GM21786 (cell line): ENCODE data around the gene KIAA1210.
A peak's percentile ranks its signal among the peaks of the same experiment; 100 is the strongest.

Experiments
- ATAC-seq: cut with Tn5 transposase; IDR thresholded peaks from one replicate; pipeline ENCODE4 v1.9.1; 2021; ENCODE audit not compliant: unreplicated experiment

The KIAA1210 gene

GRCh38 chrX:119127650-119128049 lies at the start of gene KIAA1210:
TSS of gene KIAA1210 (minus strand) at chrX:119127812. CDS start at chrX:119123642, 4,170 bp downstream.
- no peak for ATAC-seq

DNA sequence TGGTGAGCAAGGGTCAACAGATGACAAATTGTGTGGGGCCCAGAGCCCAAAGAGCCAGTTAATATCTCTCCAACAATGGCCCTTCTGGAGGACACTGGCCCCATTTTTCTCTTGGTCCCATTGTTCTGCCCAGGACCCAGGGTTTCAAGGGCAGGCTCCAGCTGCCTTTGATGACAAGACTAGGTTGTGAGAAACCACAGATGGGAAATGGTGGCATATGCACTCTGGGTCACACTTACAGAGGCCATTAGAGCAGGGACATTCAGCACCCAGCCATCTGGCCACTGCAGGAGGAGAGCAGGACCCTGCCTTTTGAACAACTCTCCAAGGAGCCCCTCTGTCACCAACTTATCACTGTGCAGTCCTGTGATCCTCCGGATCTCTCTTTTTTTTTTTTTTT lies 49.7 kb upstream of the KIAA1210 start:
- no peak for ATAC-seq

- ATAC-seq: no peak
These were observed 47.3 kb upstream of the KIAA1210 start for GRCh38 chrX:119174900-119175299.

- ATAC-seq: no peak
These were observed 40.5 kb upstream of the KIAA1210 start for GRCh38 chrX:119168104-119168503.

- no peak for ATAC-seq
These were observed 30.6 kb upstream of the KIAA1210 start for GRCh38 chrX:119158226-119158625.

- ATAC-seq: no peak
These were observed 28.6 kb upstream of the KIAA1210 start for GRCh38 chrX:119156241-119156640.

DNA sequence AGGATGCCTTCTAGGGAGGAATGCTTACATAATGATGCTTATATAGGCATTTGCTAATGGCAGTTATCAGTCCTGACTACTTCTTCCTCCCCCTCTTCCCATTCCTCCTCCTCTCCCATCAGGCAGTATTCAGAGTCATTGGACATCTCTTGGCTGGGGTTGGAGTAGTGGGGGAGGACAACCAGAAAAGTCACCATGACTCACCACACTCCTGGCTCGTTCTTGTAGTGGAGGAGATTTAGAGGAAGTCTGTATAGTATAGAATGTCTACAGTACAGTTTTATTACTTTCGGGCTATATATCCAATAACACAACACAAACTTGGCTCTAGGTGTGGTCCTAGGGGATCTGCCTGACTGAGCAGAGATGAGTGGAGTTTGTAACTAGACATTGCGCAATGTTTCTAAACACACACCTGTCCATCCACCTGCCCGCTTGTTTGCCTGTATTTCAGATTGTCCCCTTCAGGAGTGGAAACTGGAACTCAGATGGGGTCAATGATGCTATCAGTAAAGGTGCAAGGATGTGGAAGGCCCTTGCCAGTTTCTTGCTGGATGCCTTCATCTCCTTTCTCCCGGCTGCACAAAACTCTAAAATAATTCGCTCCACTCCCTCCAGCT lies 27.9 kb upstream of the KIAA1210 start:
- no peak for ATAC-seq

- no peak for ATAC-seq
These were observed 23.4 kb upstream of the KIAA1210 start for GRCh38 chrX:119151051-119151380.

- ATAC-seq: no peak
These were observed 22.8 kb upstream of the KIAA1210 start for GRCh38 chrX:119150163-119151050.

DNA sequence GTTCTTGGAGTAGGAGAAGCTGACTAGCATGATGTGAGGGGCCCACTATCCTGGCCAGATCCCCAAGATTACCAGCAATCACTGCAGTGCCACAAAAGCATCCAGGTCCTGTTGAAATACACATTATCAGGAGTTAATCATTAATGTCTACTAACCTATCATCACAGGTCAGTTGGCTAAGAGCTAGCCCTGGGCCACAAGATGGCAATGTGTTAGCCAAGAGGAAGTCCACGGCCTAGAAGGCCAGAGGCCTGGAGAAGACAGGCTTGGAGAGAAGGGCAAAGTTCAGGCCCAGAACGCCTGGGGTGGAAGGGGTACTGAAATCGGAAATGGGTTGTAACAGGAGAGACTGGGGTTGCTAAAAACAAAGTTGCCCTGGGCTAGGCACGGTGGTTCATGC lies 19.9 kb upstream of the KIAA1210 start:
- no peak for ATAC-seq

DNA sequence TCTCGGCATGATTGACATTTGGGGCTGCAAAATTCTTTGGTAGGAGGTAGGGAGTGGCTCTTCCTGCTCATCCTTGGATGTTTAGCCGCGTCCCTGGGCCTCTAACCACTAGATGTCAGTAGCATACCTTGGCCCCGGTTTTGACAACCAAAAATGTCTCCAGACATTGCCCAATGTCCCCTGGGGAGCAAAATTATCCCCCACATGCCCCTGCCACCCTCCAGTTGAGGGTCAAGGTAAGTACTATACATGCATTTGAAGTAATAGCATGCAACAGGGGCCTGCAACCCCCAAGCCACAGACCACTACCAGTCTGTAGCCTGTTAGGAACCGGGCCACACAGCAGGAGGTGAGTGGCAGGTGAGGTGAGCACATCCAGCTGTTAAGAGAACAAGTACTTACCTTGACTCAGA lies 17.6 kb upstream of the KIAA1210 start:
- ATAC-seq: no peak

DNA sequence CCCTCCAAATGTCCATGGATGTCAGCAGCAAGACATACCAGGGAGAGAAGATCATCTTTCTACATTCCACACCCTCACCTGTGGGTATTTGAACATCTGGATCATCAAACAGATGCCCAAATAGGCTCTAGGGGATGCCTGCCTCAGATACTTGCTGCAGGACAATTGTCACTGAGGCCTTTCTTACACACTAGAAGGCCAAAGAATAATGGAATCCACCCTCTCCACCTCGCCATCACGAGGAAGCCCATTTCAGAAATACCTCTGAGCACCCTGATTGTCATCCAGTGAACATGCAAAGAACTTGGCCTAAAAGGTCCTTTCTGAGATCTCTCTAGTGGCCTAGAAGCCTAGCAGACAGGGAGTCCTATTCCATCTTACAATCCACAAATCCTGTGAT lies 6.9 kb upstream of the KIAA1210 start:
- no peak for ATAC-seq

DNA sequence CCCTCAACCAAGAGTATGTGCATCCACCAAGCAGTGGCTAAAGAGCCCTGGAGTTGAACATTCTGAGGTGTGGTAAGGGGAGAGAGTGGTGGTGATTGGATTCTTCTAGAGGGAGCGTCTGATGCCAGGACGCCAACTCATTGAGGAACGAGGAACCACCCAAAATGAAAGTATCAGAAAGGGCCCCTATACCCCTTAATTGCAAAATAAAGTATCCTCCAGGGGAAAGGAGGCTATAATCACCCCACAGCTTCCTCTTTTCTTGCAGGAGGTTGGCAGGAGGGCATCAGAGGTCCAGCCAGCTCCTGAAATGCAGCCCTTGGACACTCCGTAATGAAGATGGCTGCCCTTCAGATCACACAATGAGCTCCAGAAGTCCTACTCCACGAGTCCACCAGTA lies 5.3 kb upstream of the KIAA1210 start:
- no peak for ATAC-seq

DNA sequence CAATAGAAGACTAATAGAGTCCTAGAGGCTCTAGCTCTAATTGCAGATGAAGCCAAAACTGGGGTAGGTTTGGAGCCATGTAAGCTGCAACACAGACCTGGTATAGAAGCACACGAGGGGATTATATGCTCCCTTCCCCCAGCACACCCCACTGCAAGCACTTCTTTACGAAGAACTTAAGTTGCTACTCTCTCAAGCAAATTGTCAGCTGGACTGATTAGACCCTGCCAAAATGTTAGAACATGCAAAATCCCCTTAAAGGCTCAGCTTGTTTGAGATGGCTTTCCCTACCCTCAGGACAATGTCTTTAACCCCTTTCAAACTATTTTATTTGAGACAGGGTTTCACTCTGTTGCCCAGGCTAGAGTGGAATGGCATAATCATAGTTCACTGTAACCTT lies 4.7 kb upstream of the KIAA1210 start:
- ATAC-seq: no peak

GRCh38 chrX:119130911-119131310 lies 3.3 kb upstream of the KIAA1210 start:
- no peak for ATAC-seq

DNA sequence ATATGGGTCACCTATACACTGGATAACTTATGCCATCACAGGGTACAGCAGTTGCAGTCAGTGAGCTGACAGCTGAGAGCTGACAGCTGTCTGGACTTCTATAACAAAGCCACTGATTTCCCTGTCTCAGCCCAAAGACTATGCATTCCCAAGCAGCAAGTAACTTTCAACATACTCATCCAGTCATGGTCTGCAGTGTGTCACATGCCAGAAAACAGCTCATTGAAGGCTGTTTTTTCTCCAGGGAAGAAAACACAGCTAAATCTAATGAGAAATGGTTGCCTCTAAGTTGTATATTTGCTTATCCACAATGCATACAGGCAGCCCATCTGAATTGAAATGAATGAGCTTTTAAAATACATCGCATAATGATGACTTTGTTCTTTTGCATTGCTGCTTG lies 6.3 kb downstream of the KIAA1210 start:
- no peak for ATAC-seq

- peak; percentile 84 for ATAC-seq
These were observed 8.7 kb downstream of the KIAA1210 start for GRCh38 chrX:119118780-119119395.

DNA sequence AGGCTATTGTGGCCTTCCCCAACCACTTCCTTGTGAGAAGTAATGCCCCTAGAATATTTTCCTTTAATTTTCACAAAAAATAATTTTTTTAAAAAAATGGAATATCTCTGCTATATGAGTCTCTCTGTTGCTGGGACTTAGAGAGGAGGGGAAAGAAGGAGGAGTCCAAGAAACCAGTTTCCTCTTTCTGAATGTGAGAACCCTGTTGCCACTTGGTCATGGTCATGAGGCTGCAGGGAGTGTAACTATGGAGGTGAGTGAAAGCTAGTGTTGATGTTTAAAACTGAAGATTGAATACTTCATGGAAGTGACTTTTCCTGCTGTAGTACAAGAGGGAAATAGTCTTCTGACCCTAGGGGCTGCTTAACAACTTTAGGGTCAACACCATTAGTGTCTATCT lies 20.4 kb downstream of the KIAA1210 start:
- no peak for ATAC-seq

DNA sequence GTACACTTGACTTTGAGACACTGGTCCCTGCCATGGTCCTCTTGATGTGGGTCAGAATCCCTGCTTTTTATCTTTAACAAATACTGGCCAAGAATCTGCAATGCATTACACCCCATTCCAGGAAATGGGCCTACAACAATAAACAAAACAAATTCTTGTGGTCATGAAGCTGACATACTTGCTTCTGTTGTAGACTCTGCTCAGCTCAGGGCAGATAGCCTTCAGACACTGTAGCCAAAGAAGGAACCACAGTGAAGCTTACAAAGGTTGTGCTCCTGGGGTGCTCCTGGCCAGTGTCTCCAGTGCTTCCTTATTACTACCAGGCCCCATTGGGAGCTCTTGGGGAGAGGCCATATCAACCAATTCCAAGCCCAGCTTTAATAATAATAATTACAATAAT lies 21.8 kb downstream of the KIAA1210 start:
- no peak for ATAC-seq

- ATAC-seq: no peak
These were observed 26.4 kb downstream of the KIAA1210 start for GRCh38 chrX:119101168-119101567.

DNA sequence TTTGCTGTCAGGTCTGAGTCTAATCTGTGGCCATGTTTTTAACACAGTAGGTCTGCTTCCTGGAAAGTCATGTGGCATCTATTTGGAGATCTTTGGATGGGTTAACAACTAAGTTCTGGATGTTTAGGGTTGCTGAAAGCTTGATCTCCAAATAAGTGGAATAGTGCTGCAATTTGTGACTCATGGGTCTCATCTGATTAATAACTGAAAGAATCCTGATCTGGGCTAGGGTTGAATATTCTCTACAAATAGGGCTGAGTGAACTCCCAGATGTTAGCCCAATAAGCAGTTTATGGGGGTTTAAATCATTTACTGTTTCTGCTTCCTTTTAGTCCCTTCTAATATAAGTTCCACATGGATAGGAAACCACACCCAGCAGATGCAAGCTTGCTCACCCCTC lies 31.7 kb downstream of the KIAA1210 start:
- ATAC-seq: no peak

GRCh38 chrX:119094819-119095218 lies 32.8 kb downstream of the KIAA1210 start:
- ATAC-seq: no peak
